Measurements from ENCODE around the gene PTPRK. TPM values are rescaled to one million over a fixed set of nuclear protein-coding genes. Genes with fewer than 3 reads are reported as not detected.

Gene PTPRK
- total and polyA plus RNA-seq, 9 of the 15 experiments (the other 6 are each of a cell fraction or from before 2014, with no cell fraction given), result 0.04 to 0.51 TPM; not detected in 7

- Histone ChIP-seq H3K9ac (ENCODE audit: insufficient read depth in 1 of 2, low read depth in 2 of 2, low read length in 2 of 2) (no peak overlapping the region), H3K4me3 (no peak overlapping the region), H3K9me3 (replicated peaks; ENCODE audit: control insufficient read depth, insufficient read depth, low read depth, low read length) (no peaks in the 10 kb centered on the region), H3K4me1 (replicated peaks in 1 of 2; ENCODE audit: control insufficient read depth in 2 of 2, insufficient read depth in 2 of 2, low read length in 2 of 2) (no peaks in the 10 kb centered on the region), H3K79me2 (ENCODE audit: control insufficient read depth, insufficient read depth, low read length) (no peaks in the 10 kb centered on the region), H3K4me2 (ENCODE audit: insufficient read depth, low read length) (no peak overlapping the region), H3K36me3 (ENCODE audit: control insufficient read depth, insufficient read depth, low read length) (no peaks in the 10 kb centered on the region), H4K20me1 (replicated peaks; ENCODE audit: control insufficient read depth, insufficient read depth, low read length) (no peaks in the 10 kb centered on the region), H3K9me1 (ENCODE audit: control insufficient read depth, insufficient read depth, low read length) (no peaks in the 10 kb centered on the region), H3K27me3 (ENCODE audit: control insufficient read depth in 2 of 2, insufficient read depth in 2 of 2, low read length in 2 of 2) (no peaks in the 10 kb centered on the region), H3K27ac (ENCODE audit: extremely low read depth, low read depth, low read length) (no peak overlapping the region), H2AFZ (ENCODE audit: low read depth, low read length) (no peak overlapping the region)
- ChIA-PET POLR2A (no interaction called here), CTCF (ENCODE audit: low intra/inter-chr PET ratio) (no interaction called here)
- DNase-seq (ENCODE audit: extremely low read depth in 1 of 4, low spot score in 3 of 4) (no peak), ATAC-seq (no peak), FAIRE-seq (no peak)
- no peak for TF ChIP-seq ZNF639 (CRISPR knock-in tag; conservative IDR thresholded peaks at IDR 0.05 in 1 of 2, IDR thresholded peaks at IDR 0.05 in 1 of 2)
- no peak for TF ChIP-seq NFE2L1 (tag; IDR thresholded peaks at IDR 0.05; ENCODE audit: borderline replicate concordance, low read depth)
- TF ChIP-seq ZBTB43 (CRISPR knock-in tag; IDR thresholded peaks at IDR 0.05), result no peak
- no peak for TF ChIP-seq TARDBP (IDR thresholded peaks at IDR 0.05)
- TF ChIP-seq ZNF280B (CRISPR knock-in tag; IDR thresholded peaks at IDR 0.05), result no peak
- in situ Hi-C loops (cut with MboI) (no loop called here), intact Hi-C loops (cut with micrococcal nuclease) (no loop called here)
- WGBS (ENCODE audit: insufficient coverage, low coverage, missing lambda C conversion rate), result 0% methylated on average over 2 of the region's 2 CpGs
- no TSS peak for BruUV-seq (replicated peaks)
These were observed 261.2 kb downstream of the PTPRK start for GRCh38 chr6:128259029-128259724.

Data from K562 (cell line).